Hindlimb muscle (tissue), 1 donor: ENCODE results near the gene TMEM121. TPM values are rescaled to one million over a fixed set of nuclear protein-coding genes. Genes with fewer than 3 reads are reported as not detected.
A peak's percentile ranks its signal among the peaks of the same experiment; 100 is the strongest.

Experiments
- DNase-seq: peaks from one replicate; pipeline ENCODE4 v3.0.0-alpha.2; 2013
- polyA plus RNA-seq: library from polyadenylated mRNA; unstranded; fragments of 120-200 nt; gene quantifications from one replicate; pipeline ENCODE4 v1.2.1, GENCODE V29; 2013; ENCODE audit not compliant: insufficient read length

TMEM121 gene
- polyA plus RNA-seq: 2.9 TPM

DNA sequence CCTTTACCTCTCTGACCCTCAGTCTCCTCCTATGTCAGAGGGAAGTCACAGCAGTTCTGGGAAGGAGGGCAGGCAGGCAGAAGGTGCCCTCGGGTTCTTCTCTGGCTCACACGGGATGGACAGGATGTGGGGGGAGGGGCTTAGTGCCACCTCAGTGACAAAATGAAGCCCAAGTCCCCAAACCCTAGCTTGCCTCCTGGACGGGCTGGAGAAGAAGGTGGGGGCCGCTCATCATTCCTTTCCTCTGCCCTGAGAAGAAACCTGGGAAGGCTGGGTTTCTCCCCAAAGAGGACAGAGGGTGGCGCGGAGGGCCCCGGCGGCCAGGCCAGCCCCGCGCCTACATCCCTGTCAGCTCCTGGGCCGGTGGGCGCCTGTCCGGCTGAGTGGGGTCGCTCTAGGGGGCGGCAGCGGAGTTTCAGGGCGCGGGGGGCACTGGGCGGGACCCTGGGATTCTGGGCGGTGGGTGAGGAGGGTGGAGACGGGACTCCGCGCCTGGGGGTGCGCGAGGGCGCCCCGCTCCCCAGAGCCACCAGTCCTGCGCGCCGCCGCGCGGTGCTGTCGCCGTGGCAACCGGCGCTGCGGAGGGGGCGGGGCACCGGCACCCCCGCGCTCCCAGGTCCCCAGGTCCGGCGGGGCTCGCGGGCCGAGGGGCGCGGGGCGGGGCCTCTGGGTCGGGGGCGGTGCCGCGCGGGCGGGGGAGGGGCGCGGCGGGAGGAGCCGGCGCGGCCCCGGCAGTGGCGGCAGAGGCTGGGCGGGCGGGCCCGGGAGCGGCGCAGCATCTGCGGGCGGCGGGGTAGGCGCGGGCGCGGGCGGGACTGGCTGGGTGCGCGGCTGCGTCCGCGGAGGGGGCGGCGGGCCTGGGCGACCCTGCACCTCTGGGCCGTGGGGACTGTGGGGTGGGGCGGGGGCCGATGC is at the start of gene TMEM121:
TSS of gene TMEM121 (plus strand) at position 723 of the 915 bp plus-strand sequence. CDS start 2,252 bp downstream, outside the sequence.
- no peak for DNase-seq

DNA sequence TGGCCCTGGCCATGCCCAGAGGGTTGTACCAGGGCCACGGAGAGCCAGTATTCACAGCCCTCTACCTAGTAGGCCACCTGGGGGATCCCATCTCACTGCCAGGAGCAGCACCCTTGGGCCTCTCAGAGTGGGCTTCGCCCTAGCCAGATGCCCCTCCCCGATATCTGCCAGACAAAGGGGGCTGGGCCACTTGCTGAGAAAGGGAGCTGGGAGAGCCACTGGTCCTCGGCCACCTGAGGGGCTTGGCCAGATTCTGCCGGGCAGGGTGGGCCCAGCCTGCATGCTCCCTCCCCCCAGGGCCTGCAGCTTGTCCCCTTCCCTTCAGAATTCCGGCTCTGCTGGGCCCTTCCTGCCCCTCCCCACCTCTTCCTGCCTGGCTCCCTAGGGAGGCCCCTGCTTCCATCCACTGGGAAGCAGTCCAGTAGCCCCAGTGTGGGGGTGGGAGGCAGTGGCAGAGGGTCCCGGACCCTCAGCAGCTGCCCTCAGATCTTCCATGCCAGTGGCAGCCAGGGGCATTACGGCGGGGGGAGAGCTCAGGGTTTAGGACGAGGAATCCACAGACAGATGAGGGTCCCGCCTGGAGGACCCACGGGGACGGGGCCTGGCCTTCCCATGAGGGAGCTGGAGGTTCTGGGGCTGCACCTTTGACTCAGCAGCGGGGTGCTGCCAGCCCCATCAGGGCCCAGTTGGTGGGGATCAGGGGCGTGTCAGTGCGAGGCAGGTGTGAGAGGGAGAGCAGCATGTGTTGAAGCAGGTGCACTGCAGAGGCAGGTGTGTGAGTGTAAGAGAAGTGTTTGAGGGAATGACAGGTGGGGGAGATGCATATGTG is 49.3 kb upstream of the TMEM121 start:
- no peak for DNase-seq

DNA sequence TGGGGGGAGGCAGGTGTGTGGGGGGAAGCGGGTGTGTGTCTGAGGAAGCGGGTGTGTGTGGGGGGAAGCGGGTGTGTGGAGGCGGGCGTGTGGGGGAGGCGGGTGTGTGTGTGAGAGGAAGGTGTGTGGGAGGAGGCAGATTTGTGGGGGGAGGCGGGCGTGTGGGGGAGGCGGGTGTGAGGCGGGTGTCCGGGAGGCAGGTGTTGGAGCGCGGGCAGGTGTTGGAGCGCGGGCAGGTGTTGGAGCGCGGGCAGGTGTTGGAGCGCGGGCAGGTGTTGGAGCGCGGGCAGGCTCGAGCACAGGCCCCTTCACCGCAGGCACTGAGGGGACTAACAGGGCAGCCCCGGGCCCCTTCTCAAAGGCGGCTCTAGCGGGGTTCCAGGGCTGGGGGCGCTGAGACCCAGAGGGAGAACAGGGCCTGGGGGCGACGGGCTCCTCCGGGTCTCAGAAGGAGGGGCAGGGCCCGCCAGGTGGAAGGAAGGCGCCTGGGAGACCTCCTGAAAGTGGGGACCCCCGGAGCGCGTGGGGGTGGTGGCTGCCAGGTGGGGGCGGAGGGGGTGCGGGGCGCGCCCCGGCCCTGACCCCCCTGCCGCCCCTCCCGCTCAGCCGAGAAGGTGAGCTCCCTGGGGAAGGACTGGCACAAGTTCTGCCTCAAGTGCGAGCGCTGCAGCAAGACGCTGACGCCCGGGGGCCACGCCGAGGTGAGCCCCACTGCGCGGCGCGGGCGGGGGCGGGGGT is 48.6 kb upstream of the TMEM121 start:
- DNase-seq: no peak

DNA sequence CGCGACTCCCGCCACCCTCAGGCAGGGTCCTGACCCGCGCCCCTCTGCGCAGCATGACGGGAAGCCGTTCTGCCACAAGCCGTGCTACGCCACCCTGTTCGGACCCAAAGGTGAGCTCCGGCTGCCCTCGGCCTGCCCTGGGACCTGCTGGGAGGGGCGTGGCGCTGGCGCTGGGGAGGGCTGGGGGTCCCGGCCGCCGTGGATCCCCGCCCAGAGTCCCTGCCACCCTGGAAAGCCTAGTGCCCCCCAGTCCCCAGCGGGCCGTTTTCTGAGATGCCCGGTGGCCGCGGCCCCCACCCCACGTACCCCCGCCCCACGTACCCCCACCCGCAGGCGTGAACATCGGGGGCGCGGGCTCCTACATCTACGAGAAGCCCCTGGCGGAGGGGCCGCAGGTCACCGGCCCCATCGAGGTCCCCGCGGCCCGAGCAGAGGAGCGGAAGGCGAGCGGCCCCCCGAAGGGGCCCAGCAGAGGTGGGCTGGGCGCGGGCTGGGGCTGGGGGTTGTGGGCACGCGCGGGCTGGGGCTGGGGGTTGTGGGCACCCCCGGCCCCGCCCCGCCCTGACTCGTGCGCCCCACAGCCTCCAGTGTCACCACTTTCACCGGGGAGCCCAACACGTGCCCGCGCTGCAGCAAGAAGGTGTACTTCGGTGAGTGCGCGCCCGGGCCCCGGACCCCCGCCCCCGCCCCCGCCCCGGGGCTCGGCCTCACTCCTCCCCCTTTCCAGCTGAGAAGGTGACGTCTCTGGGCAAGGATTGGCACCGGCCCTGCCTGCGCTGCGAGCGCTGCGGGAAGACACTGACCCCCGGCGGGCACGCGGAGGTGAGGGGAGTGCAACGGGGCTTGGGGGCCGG is 47.8 kb upstream of the TMEM121 start:
- no peak for DNase-seq

DNA sequence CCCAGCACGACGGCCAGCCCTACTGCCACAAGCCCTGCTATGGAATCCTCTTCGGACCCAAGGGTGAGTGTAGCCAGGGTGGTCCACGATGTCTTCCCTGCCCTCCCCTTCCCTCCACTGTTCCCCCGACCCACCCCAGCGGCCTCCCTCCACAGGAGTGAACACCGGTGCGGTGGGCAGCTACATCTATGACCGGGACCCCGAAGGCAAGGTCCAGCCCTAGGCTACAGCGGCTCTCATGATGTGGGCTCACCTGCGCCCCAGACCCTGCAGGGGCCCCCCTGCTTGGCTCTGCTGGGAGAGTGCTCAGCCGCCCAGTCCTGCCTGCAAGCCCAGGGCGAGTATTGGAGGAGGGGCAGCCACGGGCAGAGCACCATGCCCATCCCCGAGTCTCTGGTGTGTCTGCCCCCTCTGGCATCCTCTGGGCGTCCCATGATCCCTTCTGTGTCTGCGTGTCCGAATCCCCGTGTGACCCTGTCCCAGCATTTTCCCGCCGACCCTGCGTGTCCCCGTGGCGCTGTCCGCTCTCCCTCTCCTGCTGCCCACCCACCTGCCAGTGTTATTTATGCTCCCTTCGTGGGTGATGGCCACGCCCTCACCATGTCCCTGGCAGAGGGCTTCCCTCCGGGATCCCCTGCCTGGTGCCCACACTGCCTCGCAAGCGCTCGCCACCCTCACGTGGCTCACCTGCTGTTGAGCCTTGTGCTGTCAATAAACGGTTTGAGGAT is 46.8 kb upstream of the TMEM121 start:
- no peak for DNase-seq

DNA sequence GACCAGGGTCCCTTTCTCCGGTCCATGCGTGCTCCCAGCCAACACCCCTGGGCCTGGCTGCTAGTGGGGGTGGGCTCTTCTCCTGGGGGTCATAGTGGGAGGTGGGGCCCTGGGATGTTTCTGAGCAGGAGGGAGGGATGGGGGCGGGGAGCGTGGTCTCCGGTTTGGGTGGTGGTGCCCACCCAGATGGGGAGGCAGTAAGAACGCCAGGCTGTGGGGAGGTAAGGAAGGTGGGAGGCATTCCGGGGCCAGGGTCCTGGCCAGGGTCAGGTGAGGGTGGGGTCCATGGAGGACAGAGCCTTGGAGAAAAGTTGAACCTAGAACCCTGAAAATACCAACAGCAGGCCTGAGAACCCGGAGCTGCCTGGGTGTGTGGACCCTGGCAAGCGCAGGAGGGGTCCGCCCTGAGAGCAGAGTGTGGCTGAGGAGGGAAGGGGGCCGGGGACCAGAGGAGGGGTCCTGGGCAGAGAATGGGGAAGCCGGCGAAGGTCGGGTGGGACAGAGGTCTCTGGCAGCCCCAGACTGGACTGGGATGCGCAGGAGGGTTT is 46.1 kb upstream of the TMEM121 start:
- DNase-seq: no peak

DNA sequence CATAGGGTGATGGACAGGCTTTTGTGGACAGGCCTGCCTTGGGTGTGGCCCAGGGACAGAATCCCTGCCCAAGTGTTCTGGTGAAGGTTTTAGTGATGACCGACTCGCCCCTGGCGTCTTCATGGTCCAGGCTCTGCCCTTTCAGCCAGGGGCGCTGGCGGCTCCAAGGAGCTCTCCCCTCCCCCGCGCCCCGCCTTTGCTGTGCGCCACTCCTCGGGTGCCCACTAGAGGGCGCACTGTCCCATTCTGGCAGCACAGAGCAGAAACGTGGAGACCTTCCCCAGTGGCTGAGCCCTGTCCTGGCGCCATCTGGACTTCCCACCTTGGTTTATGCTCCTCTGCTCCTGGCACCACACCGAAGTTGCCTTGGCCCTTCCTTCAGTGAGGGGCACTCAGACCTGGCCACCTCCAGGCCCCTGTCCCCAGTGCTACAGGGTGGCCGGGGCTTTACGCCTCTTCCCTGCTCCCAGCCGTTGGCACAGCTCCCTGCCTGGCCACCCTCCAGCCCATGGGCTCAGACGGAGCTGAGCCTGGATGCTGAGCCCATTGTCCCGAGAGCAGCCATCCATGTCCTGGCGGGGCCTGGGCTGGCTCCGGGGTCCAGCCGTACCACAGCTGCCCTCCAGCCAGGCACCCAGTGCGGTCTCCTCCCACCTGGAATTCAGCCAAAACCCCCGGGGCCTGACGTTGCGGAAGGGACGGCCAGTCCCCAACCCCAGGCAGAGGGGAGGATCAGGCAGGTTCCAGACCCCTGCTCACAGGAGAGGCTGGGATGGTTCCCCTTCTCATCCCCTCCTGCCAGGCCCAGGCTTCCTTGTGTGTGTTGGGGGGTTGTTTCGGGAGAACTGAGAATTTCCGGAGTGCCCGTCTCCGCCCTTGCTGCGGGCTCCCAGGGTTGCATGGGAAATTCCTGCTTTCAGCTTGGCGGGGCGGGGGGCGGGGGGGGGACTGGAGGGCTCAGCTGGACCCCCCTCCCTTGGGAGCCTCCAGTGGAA is 45.3 kb upstream of the TMEM121 start:
- peak; percentile 92 for DNase-seq

DNA sequence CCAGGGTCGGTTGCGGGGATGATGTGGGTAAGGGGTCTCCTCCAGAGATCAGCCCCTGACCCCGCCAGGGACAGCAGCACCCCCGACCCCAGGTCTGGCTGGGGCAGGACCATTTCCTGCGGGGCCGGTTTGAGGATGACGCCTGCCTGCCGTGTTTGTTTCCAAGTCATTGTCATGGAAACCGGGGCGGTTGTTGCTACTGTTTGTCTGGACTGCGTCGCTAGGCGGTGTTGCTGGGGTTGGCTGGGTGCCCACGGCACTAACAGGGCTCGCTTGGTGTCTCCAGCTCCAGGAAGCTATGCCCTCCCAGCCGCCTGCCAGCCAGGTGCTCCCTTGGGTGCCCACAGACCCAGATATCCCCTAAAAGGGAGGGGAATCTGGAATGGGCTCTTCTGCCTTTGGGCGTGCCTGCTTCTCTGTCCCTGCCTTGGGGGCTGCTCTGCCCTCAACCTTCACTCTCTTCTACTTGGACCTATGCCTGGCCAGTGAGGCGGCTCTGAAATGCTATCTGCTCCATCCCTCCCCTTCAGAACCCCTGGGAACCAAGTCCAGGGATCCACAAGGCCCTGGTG is 44.4 kb upstream of the TMEM121 start:
- DNase-seq: peak; percentile 94

DNA sequence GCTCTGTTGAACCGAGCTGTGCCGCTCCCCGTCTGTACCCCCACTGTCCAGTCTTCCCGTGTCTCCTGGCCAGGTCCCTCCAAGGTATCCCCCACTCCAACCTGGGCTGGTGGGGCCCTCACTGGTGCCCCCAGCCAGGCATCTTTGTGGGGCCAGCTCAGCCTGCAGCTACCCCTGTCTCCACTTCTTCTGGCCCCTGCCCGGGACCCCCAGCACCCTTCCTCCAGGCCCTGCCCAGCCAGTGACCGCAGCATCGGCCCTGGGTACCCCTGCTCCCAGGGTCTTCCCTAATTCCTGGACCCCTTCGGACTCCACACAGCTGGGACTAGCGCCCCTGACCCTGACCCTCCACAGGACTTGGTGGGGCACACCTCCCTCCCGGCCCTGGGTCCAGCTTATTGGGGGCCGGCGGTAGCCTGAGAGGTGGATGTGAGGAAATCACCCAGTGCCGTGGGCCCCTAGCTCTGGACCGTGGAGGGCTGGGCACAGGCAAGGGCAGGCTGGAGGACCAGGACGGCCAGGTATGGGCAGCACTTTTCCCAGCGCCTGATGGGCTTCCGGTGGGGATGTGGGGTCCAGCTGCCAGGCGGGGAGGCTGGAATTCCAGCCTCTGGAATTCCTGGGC is 43.8 kb upstream of the TMEM121 start:
- DNase-seq: no peak

DNA sequence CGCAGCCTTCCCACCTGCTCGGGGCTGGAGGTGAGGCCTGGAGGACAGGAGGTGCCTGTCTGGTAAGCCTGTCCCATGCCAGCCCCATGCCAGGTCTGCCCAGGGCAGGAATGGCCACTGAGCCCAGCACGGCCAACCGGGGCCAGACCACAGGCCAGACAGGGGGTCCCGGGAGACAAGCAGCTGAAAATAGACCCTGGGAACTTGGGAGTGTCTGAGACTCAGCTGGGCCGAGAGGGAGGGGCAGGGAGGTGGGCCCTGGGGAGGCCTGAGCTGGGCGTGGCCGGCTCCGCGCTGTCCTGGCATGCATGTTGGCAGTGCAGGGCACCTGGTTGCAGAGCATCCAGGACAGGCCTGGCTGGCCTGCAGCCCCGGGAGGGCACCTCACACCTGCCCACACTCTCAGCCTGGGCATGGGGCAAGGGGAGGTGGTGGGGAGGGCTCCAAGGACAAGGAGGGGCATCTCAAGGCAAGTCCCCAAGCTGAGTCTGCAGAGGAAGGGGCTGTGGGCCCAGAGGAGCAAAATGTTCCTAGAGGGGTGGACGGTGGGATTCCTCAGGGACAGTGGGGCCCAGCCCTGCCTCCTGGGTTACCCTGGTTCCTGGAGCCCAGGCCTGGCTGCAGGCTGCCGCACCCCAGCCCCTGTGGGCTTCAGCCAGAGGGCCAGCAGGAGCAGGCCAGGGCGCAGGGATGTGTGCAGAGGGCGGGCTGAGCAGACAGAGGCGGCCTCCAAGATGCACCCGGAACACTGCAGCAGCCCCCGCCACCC is 42.9 kb upstream of the TMEM121 start:
- DNase-seq: no peak

DNA sequence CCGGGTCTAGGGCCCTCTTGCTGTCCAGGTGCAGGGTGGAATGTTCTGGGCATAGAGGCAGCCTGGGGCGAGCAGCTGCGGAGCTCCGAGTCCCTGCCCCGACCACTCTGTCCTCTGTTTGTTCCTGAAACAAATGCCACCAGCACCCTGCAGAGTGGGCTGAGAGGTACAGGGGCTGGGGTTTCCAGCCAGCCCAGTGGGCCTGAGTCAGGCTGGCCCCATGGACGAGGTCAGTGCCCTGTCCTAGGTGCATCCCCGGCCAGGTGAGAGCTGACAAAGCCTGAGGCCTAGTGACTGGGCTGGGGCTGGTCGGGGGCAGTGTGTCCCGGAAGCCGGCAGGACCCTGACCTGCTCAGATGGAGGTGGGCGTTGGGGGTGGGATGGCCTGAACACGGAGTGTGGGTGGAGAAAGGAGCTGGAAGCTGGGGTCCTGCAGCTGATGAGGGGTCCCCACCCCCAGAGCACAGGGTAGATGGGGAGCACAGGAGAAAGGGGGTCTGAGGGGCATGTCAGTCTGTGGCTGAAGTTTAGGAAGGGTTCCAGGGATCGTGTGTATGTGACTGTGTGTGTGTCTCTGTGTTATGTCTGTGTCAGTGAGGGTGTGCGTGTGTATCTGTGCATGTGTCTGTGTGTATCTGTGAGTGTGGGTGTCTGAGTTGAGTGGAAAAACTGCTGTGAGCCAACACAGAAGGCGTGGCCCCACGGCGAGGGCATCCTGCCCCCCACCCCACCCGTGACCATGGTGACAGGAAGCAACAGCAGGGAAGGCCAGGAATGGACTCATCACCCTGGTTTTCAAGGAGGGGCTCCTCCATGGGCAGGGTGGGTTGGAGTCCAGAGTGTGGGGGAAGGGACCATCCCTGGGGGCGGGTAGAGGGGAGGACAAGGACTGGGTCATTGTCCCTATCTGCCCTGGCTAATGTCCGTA is 42.0 kb upstream of the TMEM121 start:
- DNase-seq: no peak

DNA sequence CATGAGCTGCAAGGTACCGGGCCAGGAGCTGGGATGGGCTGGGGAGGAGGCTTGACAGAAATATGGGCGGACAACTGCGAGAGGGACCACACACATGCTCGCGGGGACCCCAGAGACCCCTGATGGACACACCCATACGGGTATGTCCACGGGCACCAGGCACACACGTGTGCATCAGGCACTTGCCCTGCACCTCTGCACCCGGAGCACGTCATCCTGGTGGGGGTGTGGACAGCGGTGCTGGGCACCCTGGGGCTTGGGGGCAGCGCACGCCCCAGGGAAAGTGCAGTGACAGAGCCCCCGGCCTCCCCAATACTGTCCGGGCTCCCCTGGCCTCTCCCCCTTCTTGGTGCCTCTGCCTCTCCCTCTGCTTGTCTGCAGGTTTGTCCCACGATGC is 41.4 kb upstream of the TMEM121 start:
- no peak for DNase-seq

DNA sequence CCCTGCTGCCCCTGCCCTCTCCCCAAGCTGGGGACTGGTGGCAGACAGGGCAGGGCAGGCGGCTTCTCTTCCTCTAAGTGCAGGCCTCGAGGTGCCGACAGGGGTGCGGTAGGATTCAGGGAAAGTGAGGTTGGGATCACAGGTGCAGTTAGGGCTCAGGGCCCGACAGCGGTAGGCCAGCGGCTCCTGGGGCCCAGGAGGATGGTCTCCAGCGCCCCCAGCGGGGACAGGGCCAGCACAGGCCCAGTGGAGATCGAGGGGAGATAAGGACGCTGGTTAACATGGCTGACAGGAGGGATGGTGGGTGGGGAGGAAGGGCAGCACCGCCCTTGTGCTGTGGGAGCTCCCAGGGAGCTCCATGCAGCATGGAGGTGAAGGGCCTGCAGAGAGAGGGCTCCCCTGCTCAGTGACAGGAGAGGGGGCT is 40.6 kb upstream of the TMEM121 start:
- DNase-seq: no peak

DNA sequence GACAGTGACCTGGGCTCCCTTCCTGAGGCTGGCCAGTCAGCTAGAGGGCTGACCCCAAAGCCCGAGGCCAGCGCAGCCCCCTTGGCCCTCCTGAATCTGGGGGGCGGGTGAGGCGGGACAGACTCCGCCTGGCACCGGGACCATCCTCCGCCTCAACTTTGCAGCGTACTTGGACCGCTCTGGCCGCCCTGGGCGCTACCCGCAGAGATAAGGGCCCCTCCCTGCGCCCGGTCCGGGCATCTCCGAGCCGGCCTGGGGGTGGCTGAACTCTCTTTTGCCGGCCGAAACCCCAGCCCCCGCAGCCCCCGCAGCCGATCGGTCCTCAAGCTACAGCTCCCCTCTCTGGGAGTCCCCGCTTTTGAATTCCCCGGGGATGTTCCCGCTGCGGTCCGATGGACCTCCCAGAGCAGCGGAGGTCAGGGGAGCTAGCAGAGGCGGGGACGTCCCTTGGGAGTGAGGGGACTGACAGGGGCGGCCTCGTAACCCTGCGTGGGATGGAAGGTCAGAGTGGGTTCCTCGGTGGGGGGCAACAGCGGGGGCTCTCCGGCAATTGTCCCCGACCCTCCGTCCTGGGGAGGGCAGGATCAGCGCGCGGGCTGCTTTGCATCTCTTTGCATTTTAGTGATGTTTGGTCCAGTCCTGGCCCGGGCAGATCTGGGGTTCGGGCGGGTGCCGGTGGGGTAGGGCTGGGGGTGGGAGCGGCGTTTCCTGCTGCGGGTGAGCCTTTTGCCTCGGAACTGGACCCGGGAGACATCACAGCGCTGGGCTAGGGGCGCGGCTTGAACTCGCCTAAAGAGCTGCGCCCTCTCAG is 40.0 kb upstream of the TMEM121 start, which contains the start of gene CRIP1:
TSS of gene CRIP1 (plus strand) at position 724 of the 811 bp plus-strand sequence. CDS start 374 bp downstream, outside the sequence.
- no peak for DNase-seq

DNA sequence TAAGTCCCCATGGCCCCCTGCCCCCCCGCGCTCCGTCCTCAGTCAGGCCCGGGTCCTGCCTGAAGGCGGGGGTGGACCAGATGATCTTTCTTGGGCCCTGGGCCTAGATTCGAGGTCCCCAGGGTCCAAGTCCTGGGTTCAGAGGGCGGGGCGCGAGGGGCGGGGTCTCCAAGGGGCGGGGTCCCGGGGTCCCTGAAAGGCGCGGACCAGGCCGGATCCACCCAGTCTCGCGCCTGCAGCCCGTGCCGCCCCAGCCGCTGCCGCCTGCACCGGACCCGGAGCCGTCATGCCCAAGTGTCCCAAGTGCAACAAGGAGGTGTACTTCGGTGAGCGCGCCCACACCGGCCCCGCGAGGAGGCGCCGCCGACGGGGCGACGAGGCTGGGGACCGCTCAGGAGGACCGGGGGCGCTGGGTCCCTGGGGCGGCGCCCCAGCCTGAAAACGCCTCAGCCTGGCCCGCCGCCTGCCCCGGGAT is 39.4 kb upstream of the TMEM121 start:
- no peak for DNase-seq
